Nephron progenitor cell (in vitro differentiated cells): ENCODE results near the gene PRSS1.
"Not testable (repeated sequence)": the region's sequence is repeated elsewhere in the genome, so short reads cannot be mapped to it uniquely, and the experiment has no call there.

ENCODE experiments used
- DNase-seq: peaks from one replicate; pipeline ENCODE4 v3.0.0; 2021
- H3K27ac Mint-ChIP-seq: 2 replicates; pipeline ENCODE4 v1.8.0; 2021; ENCODE audit warnings: mild to moderate bottlenecking, moderate library complexity, mixed read lengths
- H3K27me3 Mint-ChIP-seq: 2 replicates; pipeline ENCODE4 v1.8.0; 2021; ENCODE audit warnings: mild to moderate bottlenecking, low read depth, mixed read lengths; ENCODE audit not compliant: poor library complexity
- H3K36me3 Mint-ChIP-seq: 2 replicates; pipeline ENCODE4 v1.8.0; 2021; ENCODE audit warnings: low read depth, mixed read lengths
- H3K4me1 Mint-ChIP-seq: 2 replicates; pipeline ENCODE4 v1.8.0; 2021; ENCODE audit warnings: mixed read lengths
- H3K4me3 Mint-ChIP-seq: 2 replicates; pipeline ENCODE4 v1.8.0; 2021; ENCODE audit warnings: mild to moderate bottlenecking, moderate library complexity, mixed read lengths
- H3K9me3 Mint-ChIP-seq: 2 replicates; pipeline ENCODE4 v1.8.0; 2021; ENCODE audit warnings: mild to moderate bottlenecking, moderate library complexity, mixed read lengths
- TF ChIP-seq, protein P1 (sequence below): fragments of 200-600 bp; sonication (generic); IDR thresholded peaks from 2 replicates; pipeline ENCODE4 v1.5.0; 2021; ENCODE audit warnings: antibody characterized with exemption

Gene PRSS1

DNA sequence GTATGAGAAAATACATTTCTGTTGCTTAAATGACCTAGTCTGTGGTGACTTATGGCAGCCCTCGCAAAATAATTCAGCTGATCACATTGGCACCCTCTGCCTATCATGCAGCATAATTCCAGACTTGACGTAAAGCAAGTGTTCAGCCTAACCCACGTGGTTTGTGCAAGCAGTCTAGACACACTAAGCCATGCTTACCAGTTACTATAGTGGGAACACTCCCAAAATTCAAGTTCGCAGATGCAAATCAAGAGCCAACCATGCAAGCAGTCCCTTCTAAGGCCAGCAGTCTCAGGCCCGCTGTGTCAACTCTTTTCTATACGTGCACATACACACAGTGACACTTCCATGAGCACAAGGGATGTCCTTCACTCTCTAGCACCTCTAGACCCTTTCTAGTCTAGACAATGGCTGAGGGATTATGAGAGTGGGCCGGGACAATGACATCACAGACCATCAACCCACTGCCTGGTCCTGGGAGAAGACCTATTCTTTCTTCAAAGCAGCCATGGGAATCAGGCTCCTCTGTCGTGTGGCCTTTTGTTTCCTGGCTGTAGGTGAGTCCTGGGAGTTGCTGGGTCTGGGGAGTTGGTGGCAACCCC, 29.0 kb upstream of the PRSS1 start:
- Mint-ChIP-seq H3K4me1 (no peaks in the 10 kb centered on the region), H3K9me3 (no peaks in the 10 kb centered on the region), H3K36me3 (no peaks in the 10 kb centered on the region), H3K27ac (no peak overlapping the region), H3K4me3 (no peak overlapping the region), H3K27me3 (peaks cover 7% of the 10 kb centered on the region)
- TF ChIP-seq, protein P1, sequence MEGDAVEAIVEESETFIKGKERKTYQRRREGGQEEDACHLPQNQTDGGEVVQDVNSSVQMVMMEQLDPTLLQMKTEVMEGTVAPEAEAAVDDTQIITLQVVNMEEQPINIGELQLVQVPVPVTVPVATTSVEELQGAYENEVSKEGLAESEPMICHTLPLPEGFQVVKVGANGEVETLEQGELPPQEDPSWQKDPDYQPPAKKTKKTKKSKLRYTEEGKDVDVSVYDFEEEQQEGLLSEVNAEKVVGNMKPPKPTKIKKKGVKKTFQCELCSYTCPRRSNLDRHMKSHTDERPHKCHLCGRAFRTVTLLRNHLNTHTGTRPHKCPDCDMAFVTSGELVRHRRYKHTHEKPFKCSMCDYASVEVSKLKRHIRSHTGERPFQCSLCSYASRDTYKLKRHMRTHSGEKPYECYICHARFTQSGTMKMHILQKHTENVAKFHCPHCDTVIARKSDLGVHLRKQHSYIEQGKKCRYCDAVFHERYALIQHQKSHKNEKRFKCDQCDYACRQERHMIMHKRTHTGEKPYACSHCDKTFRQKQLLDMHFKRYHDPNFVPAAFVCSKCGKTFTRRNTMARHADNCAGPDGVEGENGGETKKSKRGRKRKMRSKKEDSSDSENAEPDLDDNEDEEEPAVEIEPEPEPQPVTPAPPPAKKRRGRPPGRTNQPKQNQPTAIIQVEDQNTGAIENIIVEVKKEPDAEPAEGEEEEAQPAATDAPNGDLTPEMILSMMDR = no peak
- no peak for DNase-seq

DNA sequence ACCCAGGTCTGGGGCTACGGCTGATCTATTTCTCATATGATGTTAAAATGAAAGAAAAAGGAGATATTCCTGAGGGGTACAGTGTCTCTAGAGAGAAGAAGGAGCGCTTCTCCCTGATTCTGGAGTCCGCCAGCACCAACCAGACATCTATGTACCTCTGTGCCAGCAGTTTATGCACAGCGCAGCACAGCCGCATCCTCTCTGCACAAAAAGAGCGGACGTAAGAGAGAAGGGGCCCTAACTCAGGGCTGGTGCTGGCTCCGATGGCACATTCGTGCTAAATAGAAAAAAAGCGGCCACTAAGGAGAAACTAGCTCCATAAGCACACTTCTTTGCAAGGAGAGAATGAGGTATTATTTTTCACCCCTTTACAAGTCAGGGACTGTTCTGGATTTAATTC, 28.3 kb upstream of the PRSS1 start:
- no peak for DNase-seq
- TF ChIP-seq, protein P1 = no peak
- peaks cover 7% of the 10 kb centered on the region for H3K27me3 Mint-ChIP-seq
- no peaks in the 10 kb centered on the region for H3K36me3 Mint-ChIP-seq
- H3K9me3 Mint-ChIP-seq = no peaks in the 10 kb centered on the region
- H3K27ac Mint-ChIP-seq = no peak overlapping the region
- H3K4me1 Mint-ChIP-seq = no peaks in the 10 kb centered on the region
- H3K4me3 Mint-ChIP-seq = no peak overlapping the region

DNA sequence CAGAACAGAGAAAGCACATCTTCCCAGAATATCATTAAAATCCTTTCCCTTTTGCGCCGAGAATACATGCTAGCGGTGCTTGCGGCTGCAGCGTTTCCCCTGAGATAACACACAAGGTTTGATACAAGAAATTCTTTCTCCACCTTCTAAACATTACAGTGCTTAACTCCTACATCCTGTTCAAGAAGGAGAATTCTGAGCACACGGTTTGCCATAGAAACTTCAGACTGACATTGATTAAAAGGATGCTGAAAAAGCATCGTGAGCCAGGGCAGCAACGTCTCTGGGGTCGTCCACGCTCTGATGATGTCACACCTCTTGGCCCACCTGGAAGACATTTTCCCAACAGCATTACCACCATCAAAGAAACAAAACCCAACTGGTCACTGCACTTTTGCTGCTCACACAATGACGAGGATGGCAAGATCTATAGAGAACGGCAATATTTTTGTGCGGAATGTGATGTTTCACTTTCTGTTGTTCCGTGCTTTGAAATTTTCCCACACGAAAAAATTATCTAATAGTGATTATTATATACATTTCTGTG, 27.0 kb upstream of the PRSS1 start:
- no peaks in the 10 kb centered on the region for H3K36me3 Mint-ChIP-seq
- H3K27ac Mint-ChIP-seq = no peak overlapping the region
- H3K4me3 Mint-ChIP-seq = no peak overlapping the region
- no peaks in the 10 kb centered on the region for H3K4me1 Mint-ChIP-seq
- TF ChIP-seq, protein P1 = no peak
- H3K27me3 Mint-ChIP-seq = peaks cover 8% of the 10 kb centered on the region
- DNase-seq = no peak
- no peaks in the 10 kb centered on the region for H3K9me3 Mint-ChIP-seq

DNA sequence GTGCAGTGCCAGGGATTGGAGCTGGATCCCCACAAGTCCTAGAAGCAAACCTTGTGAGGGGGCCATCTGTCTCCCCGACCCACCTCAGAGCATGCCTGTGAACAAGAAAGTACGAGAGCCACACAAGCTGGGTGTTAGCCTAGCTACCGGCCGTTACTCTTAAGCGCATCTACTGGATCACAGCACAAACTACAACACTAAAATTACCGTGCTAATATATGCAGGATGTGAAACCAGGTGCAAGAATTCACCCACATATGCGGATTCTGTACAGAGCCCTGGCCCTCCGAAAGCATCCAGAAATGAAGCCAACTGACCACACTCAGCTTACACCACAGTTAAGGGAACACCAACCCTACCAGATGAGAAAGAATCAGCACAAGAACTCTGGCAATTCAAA, 16.0 kb upstream of the PRSS1 start:
- Mint-ChIP-seq H3K27ac (no peak overlapping the region), H3K27me3 (no peaks in the 10 kb centered on the region)
- TF ChIP-seq, protein P1 = no peak

DNA sequence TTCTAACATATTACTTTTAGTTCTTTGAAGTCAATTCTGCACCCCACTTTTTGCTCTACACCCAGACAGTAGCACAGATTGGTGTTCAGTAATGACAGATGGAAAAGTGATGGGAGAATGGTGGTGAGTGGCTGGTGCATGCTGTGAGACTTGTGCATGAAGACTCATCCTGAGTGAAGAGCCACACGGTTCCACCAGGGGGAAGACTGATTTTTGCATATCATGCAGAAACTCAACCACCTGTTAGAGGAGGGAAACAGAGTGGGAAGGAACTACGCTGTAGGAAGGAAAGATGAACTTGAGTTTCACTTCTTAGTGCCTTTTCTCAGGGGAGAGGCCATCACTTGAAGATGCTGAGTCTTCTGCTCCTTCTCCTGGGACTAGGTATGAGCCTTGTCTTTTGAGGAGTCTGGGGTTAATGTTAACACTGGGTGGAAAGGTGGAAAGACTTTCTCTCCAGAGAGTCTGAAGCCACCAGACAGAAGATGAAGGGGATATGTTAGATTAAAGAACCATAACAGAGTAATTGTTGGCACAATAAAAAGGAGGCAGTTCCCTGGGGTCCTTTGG, 9.3 kb upstream of the PRSS1 start:
- Mint-ChIP-seq H3K27ac (no peak overlapping the region), H3K36me3 (no peaks in the 10 kb centered on the region), H3K4me3 (no peak overlapping the region), H3K27me3 (peaks cover 26% of the 10 kb centered on the region), H3K4me1 (no peaks in the 10 kb centered on the region), H3K9me3 (no peaks in the 10 kb centered on the region)
- TF ChIP-seq, protein P1 = no peak
- no peak for DNase-seq

More for the DNA sequence above, 16.0 kb upstream of the PRSS1 start:
- no peak overlapping the region for H3K4me3 Mint-ChIP-seq
- DNase-seq = no peak
- H3K9me3 Mint-ChIP-seq = peaks cover 3% of the 10 kb centered on the region
- H3K4me1 Mint-ChIP-seq = no peaks in the 10 kb centered on the region
- no peaks in the 10 kb centered on the region for H3K36me3 Mint-ChIP-seq

DNA sequence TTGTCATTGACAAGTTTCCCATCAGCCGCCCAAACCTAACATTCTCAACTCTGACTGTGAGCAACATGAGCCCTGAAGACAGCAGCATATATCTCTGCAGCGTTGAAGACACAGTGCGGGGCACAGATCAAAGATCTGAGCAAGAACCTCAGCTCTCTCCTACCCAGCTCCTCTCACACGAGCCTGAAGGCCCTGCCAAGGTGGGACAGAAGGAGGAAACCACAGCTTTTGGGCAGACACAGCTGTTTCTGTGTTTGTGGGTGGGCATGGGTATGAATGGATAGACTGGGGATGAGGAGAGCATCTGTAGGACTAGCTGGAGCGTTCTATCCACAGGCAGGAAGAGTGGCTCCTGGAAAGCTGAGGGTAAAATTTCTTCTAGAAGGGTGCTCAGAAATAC, 8.5 kb upstream of the PRSS1 start:
- H3K4me3 Mint-ChIP-seq = no peak overlapping the region
- TF ChIP-seq, protein P1 = no peak

DNA sequence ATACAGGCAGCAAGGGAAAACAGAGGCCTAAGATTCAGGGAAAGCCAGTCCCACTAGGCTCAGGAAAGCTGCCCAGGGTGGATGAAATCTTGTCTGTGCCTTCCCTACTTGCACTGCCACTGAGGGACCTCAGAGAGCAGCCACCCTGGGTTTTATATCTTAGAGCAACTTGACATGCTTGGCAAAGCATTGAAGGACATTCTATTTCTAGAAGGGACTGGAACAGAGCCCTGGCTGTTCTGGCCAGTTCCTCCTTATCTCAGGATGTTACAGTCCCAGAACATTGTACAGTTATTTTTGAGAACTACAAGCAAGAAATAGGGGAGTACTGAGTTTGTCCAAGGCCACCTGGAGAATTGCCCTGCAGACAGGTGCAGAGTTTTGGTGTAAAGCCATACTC, 7.3 kb upstream of the PRSS1 start:
- not testable (repeated sequence) for H3K36me3 Mint-ChIP-seq, DNase-seq, H3K27ac Mint-ChIP-seq, H3K4me1 Mint-ChIP-seq, H3K9me3 Mint-ChIP-seq, H3K4me3 Mint-ChIP-seq
- peaks cover 31% of the 10 kb centered on the region for H3K27me3 Mint-ChIP-seq

More for the DNA sequence above, 8.5 kb upstream of the PRSS1 start:
- Mint-ChIP-seq H3K27me3 (peaks cover 26% of the 10 kb centered on the region), H3K27ac (no peak overlapping the region), H3K9me3 (no peaks in the 10 kb centered on the region), H3K4me1 (no peaks in the 10 kb centered on the region), H3K36me3 (no peaks in the 10 kb centered on the region)
- DNase-seq = no peak
